GM18526 (cell line): ENCODE results near the gene S1PR5.
A peak's percentile ranks its signal among the peaks of the same experiment; 100 is the strongest.

ENCODE experiments used
- POLR2A ChIP-seq: IDR thresholded peaks from 3 replicates; pipeline ENCODE4 v1.6.1; 2011; ENCODE audit not compliant: insufficient read length; ENCODE audit errors: extremely low read depth

S1PR5 gene

GRCh38 chr19:10517361-10517759 is at the start of gene S1PR5:
TSS of gene S1PR5 (minus strand) at chr19:10517447. CDS start at chr19:10515011, 2,436 bp downstream.
- TF ChIP-seq POLR2A, result no peak

GRCh38 chr19:10566658-10567410 is 49.6 kb upstream of the S1PR5 start:
- TF ChIP-seq POLR2A, result no peak

GRCh38 chr19:10566408-10566657 is 49.1 kb upstream of the S1PR5 start:
- no peak for TF ChIP-seq POLR2A

- TF ChIP-seq POLR2A, result peak; percentile 86
These were observed 48.5 kb upstream of the S1PR5 start, which contains the start of gene KRI1 for GRCh38 chr19:10565567-10566407. TSS of gene KRI1 (minus strand) at chr19:10566010. CDS start at chr19:10565999, 11 bp downstream.

- no peak for TF ChIP-seq POLR2A
These were observed 47.9 kb upstream of the S1PR5 start for GRCh38 chr19:10565028-10565566.

- no peak for TF ChIP-seq POLR2A
These were observed 45.4 kb upstream of the S1PR5 start for GRCh38 chr19:10562609-10563008.

- TF ChIP-seq POLR2A, result no peak
These were observed 42.9 kb upstream of the S1PR5 start for GRCh38 chr19:10560154-10560553.

GRCh38 chr19:10557603-10558197 is 40.5 kb upstream of the S1PR5 start:
- TF ChIP-seq POLR2A, result no peak

GRCh38 chr19:10555610-10555973 is 38.3 kb upstream of the S1PR5 start:
- no peak for TF ChIP-seq POLR2A

GRCh38 chr19:10554760-10555609 is 37.7 kb upstream of the S1PR5 start:
- no peak for TF ChIP-seq POLR2A

GRCh38 chr19:10553943-10554381 is 36.7 kb upstream of the S1PR5 start:
- TF ChIP-seq POLR2A, result no peak

GRCh38 chr19:10553087-10553667 is 35.9 kb upstream of the S1PR5 start:
- no peak for TF ChIP-seq POLR2A

GRCh38 chr19:10552510-10553053 is 35.3 kb upstream of the S1PR5 start:
- no peak for TF ChIP-seq POLR2A

GRCh38 chr19:10551698-10552301 is 34.6 kb upstream of the S1PR5 start:
- no peak for TF ChIP-seq POLR2A
